HL-60/S4 treated with phorbol 12-myristate 13-acetate at 8.2 ng/mL for 4 days and 3 days (cell line): Measurements from ENCODE around the gene OR11G2.
"Not testable (repeated sequence)": the region's sequence is repeated elsewhere in the genome, so short reads cannot be mapped to it uniquely, and the experiment has no call there.

Experiments used
- in situ Hi-C: fragments of 300-500 bp; cut with MboI; formaldehyde crosslinking; loops from 2 replicates; pipeline ENCODE4 v1.15.0; 2022; ENCODE audit warnings: low sequenced_read_pairs

OR11G2 gene

GRCh38 chr14:20190596-20190995 lies at the start of gene OR11G2:
TSS of gene OR11G2 (plus strand) at chr14:20190896. CDS start at chr14:20197438, 6,542 bp downstream.
- in situ Hi-C loops, result no loop called here

- in situ Hi-C loops, result no loop called here
These were observed 46.8 kb upstream of the OR11G2 start for GRCh38 chr14:20143911-20144310.

- in situ Hi-C loops, result no loop called here
These were observed 45.9 kb upstream of the OR11G2 start for GRCh38 chr14:20144820-20145219.

GRCh38 chr14:20164462-20164861 lies 26.2 kb upstream of the OR11G2 start:
- in situ Hi-C loops, result no loop called here

- in situ Hi-C loops, result no loop called here
These were observed 23.6 kb upstream of the OR11G2 start for GRCh38 chr14:20167091-20167490.

- in situ Hi-C loops, result not testable (repeated sequence)
These were observed 20.8 kb upstream of the OR11G2 start for GRCh38 chr14:20169852-20170251.

GRCh38 chr14:20174205-20174604 lies 16.5 kb upstream of the OR11G2 start:
- in situ Hi-C loops, result not testable (repeated sequence)

- in situ Hi-C loops, result no loop called here
These were observed 14.4 kb upstream of the OR11G2 start for GRCh38 chr14:20176330-20176729.

- in situ Hi-C loops, result no loop called here
These were observed 13.2 kb upstream of the OR11G2 start for GRCh38 chr14:20177433-20177974.

GRCh38 chr14:20179218-20179617 lies 11.5 kb upstream of the OR11G2 start:
- in situ Hi-C loops, result no loop called here

- in situ Hi-C loops, result no loop called here
These were observed 10.8 kb upstream of the OR11G2 start for GRCh38 chr14:20179880-20180279.

- in situ Hi-C loops, result no loop called here
These were observed 10.2 kb upstream of the OR11G2 start for GRCh38 chr14:20180486-20180885.

- in situ Hi-C loops, result no loop called here
These were observed 6.5 kb upstream of the OR11G2 start for GRCh38 chr14:20184181-20184580.

- in situ Hi-C loops, result no loop called here
These were observed 700 bp downstream of the OR11G2 start for GRCh38 chr14:20191396-20191795.

GRCh38 chr14:20194101-20194500 lies 3.4 kb downstream of the OR11G2 start:
- in situ Hi-C loops, result no loop called here

GRCh38 chr14:20195170-20195569 lies 4.5 kb downstream of the OR11G2 start:
- in situ Hi-C loops, result not testable (repeated sequence)

GRCh38 chr14:20195911-20196310 lies 5.2 kb downstream of the OR11G2 start:
- in situ Hi-C loops, result no loop called here

GRCh38 chr14:20197459-20197858 lies 6.8 kb downstream of the OR11G2 start:
- in situ Hi-C loops, result no loop called here

GRCh38 chr14:20198991-20199390 lies 8.3 kb downstream of the OR11G2 start:
- in situ Hi-C loops, result no loop called here

GRCh38 chr14:20204721-20205120 lies 14.0 kb downstream of the OR11G2 start:
- in situ Hi-C loops, result no loop called here

GRCh38 chr14:20209595-20209994 lies 18.9 kb downstream of the OR11G2 start:
- in situ Hi-C loops, result no loop called here

- in situ Hi-C loops, result not testable (repeated sequence)
These were observed 21.7 kb downstream of the OR11G2 start for GRCh38 chr14:20212406-20212805.

GRCh38 chr14:20215196-20215595 lies 24.5 kb downstream of the OR11G2 start:
- in situ Hi-C loops, result no loop called here
